HG02623 (cell line): ENCODE measurements around the gene SLC26A3.
A peak's percentile ranks its signal among the peaks of the same experiment; 100 is the strongest.

Experiments used
- ATAC-seq: cut with Tn5 transposase; IDR thresholded peaks from one replicate; pipeline ENCODE4 v1.9.1; 2021; ENCODE audit warnings: moderate library complexity; ENCODE audit not compliant: unreplicated experiment

The SLC26A3 gene

DNA sequence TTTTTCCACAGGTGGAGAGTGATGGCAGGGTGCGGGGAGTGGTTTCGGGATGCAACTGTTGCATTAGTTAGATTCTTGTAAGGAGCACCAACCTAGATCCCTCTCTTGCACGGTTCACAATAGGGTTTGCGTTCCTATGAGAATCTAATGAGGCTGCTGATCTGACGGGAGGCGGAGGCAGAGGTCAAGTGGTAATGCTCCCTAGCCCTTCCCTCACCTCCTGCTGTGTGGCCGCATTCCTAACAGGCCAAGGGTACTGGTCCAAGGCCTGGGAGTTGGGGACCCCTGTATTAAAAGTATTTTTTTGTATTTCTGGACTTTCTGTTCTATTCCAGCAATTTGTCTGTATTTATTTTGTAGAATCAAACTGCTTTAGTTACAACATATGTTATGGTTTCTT is 51.9 kb downstream of the SLC26A3 start:
- no peak for ATAC-seq

DNA sequence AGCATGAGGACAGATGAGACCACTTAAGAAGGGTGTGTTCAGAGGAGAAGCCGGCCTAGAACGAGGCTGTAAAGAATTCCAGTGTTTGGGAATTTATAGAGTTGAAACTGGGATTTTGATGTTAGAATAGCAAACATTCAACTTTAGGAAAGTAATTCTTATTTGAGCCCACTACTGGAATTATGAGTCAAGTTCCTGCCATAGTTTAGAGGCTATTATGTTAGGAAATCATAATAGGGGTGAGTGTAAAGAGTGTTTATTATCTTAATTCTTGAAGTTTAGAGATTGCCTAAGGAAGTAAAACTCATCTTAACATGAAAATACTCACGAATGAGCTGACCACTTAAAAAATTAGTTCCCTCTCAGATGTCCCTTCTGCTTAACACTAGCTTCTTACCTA is 57.0 kb downstream of the SLC26A3 start:
- ATAC-seq = no peak

DNA sequence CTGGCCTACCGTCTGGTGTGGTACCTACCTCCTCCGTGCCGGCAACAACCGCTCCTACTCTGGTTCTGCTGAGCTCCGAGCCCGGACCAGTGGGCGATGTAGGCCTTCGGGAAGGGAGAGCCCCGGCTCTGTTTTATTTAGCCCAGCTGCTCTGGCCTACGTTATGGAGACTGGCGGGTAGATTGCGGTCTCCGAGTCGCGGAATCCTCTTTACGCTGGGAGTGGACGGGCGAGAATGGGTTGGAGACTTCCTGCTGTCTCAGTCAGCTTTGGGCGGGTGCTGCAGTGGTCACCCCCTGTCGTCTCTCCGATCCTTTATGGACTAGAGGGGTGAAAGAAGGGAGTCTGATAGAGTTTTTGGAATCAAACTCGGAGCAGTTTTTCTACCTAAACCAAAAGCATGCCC is 58.7 kb downstream of the SLC26A3 start:
- ATAC-seq = peak; percentile 27

DNA sequence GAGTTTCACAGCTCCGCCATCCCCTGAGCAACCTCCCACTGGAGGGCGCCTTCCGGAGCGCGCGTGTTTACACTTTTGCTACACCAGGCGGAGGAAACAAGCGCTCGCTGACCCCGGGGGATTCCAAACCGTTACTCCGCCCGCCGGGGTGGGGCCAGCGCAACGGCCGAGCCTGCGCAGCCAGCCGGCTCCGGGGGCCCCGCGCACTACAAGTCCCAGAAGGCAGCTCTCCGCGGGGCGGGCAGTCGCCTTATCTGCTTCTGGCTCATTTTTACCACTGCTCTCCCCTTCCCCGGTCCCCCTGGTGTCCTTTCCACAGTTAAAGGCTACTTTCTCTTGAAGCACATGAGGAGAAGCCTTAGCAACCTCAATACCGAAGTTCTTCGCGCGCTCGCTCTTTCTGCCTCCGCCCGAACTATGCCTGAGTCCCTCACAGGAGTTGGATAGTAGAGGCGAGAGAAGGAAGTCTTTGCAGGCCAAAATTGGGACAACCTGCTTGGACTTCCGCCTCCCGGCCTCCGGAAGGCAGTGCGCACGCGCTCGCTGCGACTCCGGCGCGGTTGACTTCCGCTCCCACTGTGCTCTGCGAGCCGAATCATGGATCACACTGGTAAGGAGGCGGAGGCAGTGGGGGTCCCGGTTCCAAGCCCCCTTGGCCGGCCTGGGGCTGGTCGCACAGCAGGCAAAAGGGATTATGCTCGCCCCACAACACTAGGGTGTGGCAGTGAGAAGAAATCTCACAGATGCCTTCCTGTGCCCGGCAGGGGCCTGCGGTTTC is 59.3 kb downstream of the SLC26A3 start, which contains the start of gene CBLL1:
Gene CBLL1, plus strand, starts transcription at position 576 of the 778 bp plus-strand sequence. Its CDS starts 22 bp downstream, at position 598.
- ATAC-seq = peak; percentile 87

DNA sequence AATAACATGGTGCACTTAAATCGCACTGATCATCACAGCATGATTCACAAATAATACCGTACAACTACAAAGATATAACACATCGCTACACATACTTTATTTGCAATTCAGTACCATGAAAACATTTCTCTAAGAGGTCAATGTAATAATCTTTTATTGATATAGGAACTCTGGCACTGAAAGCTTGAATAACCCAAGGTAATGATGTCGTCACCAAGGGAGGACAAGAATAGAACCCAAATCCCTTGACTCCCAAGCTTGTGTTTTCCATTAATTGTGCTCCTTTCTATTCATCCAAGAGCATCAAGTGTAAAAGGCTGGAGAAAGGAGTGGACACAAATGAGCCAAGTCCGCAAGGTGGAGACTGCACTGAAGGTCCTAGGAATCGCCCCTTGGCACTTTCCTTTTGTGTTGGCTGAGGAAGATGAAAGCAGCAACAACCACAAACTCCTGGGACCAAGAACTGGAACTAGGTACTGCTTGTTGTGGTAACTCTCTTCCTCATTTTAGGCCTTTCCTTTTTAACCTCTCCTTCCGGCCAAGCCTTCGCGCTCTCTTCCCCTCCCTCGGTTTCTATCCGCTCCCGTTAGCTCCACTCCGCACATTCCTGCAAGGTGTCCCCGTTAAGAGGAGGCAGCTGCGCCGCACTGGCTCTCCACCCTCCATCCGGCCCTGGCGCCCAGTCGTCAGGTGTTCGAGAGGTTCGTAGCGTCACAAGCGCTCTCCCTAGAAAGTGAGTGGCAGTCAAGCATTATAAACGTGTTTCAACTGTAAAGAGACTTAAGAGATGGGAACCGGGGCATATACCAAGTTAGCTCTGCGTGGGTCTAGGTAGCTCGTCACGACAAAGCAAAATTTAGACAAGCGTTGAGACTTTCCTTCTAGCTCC is 60.1 kb downstream of the SLC26A3 start:
- ATAC-seq = peak; percentile 31

DNA sequence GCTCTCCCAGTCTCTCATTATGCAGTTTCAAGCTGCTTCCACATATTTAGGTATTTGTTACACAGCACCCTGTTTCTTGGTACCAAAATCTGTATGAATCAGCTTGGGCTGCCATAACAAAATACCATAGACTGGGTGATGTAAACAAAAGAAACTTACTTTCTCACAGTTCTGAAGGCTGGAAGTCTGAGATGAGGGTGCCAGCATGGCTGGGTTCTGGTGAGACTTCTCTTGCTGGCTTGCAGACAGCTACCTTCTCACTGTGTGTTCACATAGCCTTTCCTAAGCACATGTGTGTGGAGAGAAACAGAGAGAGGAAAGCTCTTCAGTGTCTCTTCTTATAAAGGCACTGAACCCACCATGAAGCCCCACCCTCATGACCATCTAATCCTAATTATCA is 74.7 kb downstream of the SLC26A3 start:
- ATAC-seq = no peak

DNA sequence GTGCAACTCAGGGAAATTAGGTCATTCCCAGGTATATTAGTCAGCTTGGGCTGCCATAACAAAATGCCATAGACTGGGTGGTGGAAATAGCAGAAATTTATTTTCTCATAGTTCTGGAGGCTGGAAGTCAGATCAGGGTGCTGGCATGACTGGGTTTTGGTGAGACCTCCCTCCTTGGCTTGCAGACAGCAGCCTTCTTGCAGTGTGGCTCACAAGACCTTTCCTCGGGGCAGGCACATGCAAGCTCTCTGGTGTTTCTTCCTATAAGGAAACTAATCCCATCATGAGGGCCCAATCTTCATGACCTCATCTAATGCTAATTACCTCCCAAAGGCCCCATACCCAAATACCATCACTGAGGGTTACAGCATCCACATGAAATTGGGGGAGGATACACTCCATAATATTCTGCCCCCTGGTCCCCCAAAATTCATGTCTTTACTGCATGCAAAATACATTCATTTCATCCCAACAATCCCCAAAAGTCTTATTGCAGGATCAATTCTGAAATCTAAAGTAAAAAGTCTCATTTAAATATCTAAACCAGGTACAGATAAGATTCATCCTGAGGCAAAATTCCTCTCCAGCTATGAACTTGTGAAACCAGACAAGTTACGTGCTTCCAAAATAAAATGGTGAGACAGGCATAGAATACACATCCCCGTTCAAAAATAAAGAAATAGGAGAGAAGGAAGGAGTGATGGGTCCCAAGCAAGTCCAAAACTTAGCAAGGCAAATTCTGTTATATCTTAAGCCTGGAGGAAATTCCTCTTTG is 76.5 kb downstream of the SLC26A3 start:
- no peak for ATAC-seq

DNA sequence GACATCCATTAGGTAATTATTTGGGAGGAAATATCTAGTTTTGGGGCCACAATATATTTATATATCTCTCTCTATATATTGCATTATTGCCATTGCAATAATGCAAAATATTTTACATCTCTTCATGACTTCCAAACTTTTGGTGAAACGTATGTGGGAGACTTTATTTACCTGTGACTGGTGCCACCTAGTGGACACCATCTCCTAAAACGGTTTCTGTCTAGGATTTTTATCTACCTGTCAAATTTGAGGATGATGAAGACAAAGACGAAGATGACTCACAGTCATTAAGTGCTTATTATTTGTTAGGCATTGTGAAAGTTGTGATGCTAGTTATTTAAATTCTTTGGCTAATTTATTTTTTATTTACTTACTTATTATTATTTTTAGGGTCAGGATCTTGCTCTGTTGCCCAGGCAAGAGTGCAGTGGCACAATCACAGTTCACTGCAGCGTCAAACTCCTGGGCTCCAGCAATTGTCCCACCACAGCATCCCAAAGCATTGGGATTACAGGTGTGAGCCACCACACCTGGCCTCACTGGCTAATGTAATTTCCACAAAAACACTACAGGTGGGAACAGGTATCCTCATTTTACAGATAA is 77.8 kb downstream of the SLC26A3 start:
- ATAC-seq = no peak

DNA sequence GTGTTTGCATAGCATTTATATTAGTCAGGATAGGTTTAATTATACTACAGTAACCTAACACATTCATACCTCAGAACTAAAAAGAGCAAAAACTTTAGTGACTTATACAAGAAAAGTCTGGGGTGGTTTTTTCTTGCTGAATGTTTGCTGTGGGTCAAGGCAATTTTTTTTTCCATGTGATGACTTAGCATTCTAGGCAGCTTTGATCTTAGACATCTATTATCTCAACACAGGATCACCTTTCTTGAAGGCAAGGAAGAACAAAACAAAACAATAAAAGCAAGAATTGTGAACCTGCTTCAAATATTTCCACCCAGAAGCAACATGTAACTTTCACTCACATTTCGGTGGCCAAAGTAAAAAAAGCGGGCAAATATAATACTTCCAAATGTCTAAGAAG is 79.8 kb downstream of the SLC26A3 start:
- ATAC-seq = no peak

DNA sequence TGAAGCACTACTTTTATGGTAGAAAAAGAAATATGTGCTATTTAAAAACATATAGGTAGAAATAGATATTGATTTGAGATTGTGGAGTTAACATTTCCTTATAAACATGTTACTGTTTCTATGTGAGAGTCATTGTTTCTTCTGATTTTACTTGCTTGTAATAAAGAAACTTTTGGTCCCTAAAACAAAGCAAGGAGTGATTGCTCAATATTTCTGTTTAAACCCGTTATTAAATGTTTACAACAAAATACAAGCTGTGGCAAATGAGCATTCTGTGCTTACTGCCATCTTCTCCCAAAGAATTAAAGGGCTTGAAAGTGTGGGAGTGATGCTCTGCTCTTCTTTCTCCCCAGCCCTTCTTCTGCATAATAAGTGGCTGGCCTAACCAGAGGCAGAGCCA is 81.7 kb downstream of the SLC26A3 start:
- no peak for ATAC-seq

DNA sequence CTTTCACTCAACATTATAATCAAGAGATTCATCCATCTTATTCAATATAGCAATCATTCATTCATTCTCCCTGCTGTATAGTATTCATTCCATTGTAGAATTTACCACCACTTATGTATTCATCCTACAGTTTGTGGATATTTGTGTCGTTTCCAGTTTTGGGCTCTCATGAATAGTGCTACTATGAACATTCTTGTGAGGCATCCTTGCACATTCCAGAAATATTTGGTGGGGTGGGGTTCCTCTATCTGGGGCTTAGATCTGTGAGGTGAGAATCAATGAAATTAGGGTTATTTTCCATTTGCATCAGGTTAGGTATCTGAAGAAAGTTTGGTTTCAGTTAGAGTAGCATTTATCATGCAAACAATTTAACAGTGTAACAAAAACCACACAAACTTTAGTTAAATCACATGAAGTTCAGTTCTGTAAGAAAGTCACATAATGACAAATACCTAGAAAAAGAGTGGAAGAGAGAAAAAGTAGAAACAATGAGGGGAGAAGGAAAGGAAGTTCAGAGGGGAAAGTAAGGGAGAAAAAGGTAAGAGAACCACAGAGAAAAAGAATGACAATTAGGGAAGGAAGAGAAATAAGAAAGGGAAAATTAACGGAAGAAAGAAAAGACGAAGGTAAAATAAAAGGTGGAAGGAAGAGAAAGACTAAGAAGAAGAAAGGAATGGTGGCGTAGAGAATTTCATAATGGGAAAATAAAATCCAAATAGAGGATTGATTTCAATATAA is 84.4 kb downstream of the SLC26A3 start:
- ATAC-seq = no peak

DNA sequence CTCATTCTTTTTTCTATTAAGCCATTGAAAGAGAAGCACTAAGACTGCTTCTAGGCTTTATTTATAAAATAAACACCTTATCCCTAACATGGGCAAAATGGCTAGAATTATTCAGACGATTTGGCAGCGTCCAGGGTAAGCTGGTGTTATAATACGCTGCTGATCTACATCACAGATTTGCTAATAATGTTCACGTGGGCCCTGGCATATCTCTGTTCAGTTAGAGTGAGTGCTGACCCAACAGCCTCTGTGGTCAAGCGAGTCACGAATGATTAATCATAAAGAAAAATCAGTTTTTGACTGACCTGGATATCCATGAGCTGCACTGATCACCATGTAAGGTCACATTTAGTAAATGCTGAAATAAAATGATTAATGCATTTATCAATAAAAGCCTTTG is 87.5 kb downstream of the SLC26A3 start:
- ATAC-seq = no peak
